SK-N-SH (cell line): ENCODE data around the gene OR52E8. TPM values are rescaled to one million over a fixed set of nuclear protein-coding genes. Genes with fewer than 3 reads are reported as not detected.

ENCODE experiments used
- CTCF ChIA-PET: fragments of 300-600, 350-600 bp; formaldehyde crosslinking; extraction: SDS; loops from one replicate; lab custom pipeline; 2021; lab: Yijun Ruan, JAX
- POLR2A ChIA-PET: fragments of 350-600 bp; sonication (Branson Sonifier 250); formaldehyde crosslinking; extraction: SDS; loops from one replicate; lab custom pipeline; 2020; ENCODE audit warnings: antibody characterized with exemption, inconsistent platforms; lab: Yijun Ruan, JAX
- DNase-seq: peaks from one replicate; pipeline ENCODE4 v3.0.0; 2012
- H2AFZ ChIP-seq: fragments of 200-600 bp; sonication (generic); 2 replicates; pipeline ENCODE4 v1.8.1; 2016; ENCODE audit warnings: antibody characterized with exemption, mild to moderate bottlenecking, low read depth
- H3F3A ChIP-seq: fragments of 200-600 bp; sonication (generic); replicated peaks from 2 replicates; pipeline ENCODE3; 2016; ENCODE audit warnings: antibody characterized with exemption, mild to moderate bottlenecking; ENCODE audit not compliant: insufficient read depth
- H3K27ac ChIP-seq, 2 experiments: fragments of 200-500 bp in 1 of 2; fragments of 200-600 bp in 1 of 2; sonication (Bioruptor generic) in 1 of 2; sonication (generic), shearing (Covaris generic) in 1 of 2; 2 replicates each; pipeline versions ENCODE4 v1.5.1 to v1.6.1; 2014 to 2016; ENCODE audit warnings: low read depth in 2 of 2, inconsistent platforms in 1 of 2, low read length in 1 of 2, mild to moderate bottlenecking in 1 of 2, mixed read lengths in 1 of 2
- H3K27me3 ChIP-seq: fragments of 200-600 bp; sonication (generic), shearing (Covaris generic); 2 replicates; pipeline ENCODE4 v1.6.1; 2016; ENCODE audit warnings: mixed run types; ENCODE audit not compliant: insufficient read depth
- H3K36me3 ChIP-seq, 2 experiments: fragments of 200-500 bp in 1 of 2; fragments of 200-600 bp in 1 of 2; sonication (Bioruptor generic) in 1 of 2; sonication (generic) in 1 of 2; replicated peaks in 1 of 2; 2 replicates each; pipeline versions ENCODE3 to v1.5.1; 2014 to 2016; ENCODE audit warnings: low read length in 1 of 2, mild to moderate bottlenecking in 1 of 2; ENCODE audit not compliant: insufficient read depth in 2 of 2, control insufficient read depth in 1 of 2
- H3K4me1 ChIP-seq, 2 experiments: fragments of 200-500 bp in 1 of 2; fragments of 200-600 bp in 1 of 2; sonication (Bioruptor generic) in 1 of 2; sonication (generic), shearing (Covaris generic) in 1 of 2; 2 replicates each; pipeline versions ENCODE4 v1.5.1 to v1.6.1; 2014 to 2016; ENCODE audit warnings: low read depth in 1 of 2, low read length in 1 of 2, mixed run types in 1 of 2; ENCODE audit not compliant: insufficient read depth in 2 of 2, control insufficient read depth in 1 of 2
- H3K4me2 ChIP-seq: fragments of 200-600 bp; sonication (generic), shearing (Covaris generic); 2 replicates; pipeline ENCODE4 v1.6.1; 2017; ENCODE audit warnings: mixed run types
- H3K4me3 ChIP-seq, 2 experiments: fragments of 200-500 bp in 1 of 2; fragments of 200-600 bp in 1 of 2; sonication (Bioruptor generic) in 1 of 2; sonication (generic), shearing (Covaris generic) in 1 of 2; 2 replicates each; pipeline versions ENCODE4 v1.5.1 to v1.8.1; 2014 to 2016; ENCODE audit warnings: low read depth in 2 of 2, inconsistent platforms in 1 of 2, low read length in 1 of 2, mild to moderate bottlenecking in 1 of 2, mixed read lengths in 1 of 2, moderate library complexity in 1 of 2
- H3K79me2 ChIP-seq: fragments of 200-600 bp; sonication (generic); 2 replicates; pipeline ENCODE4 v1.8.1; 2017; ENCODE audit warnings: mild to moderate bottlenecking; ENCODE audit not compliant: insufficient read depth
- H3K9ac ChIP-seq: fragments of 200-600 bp; sonication (generic); 2 replicates; pipeline ENCODE4 v1.6.1; 2017; ENCODE audit warnings: mixed run types
- H3K9me2 ChIP-seq: fragments of 200-600 bp; sonication (generic); 2 replicates; pipeline ENCODE4 v1.6.1; 2017; ENCODE audit warnings: mixed run types
- H3K9me3 ChIP-seq: fragments of 200-600 bp; sonication (generic); 2 replicates; pipeline ENCODE4 v1.6.1; 2017; ENCODE audit warnings: mixed run types, mild to moderate bottlenecking, moderate library complexity
- H4K20me1 ChIP-seq: fragments of 200-600 bp; sonication (generic); 2 replicates; pipeline ENCODE4 v1.6.1; 2017; ENCODE audit warnings: mild to moderate bottlenecking, mixed run types; ENCODE audit not compliant: insufficient read depth
- CTCF ChIP-seq: fragments of 200-600 bp; sonication (generic); IDR thresholded peaks from 2 replicates; pipeline ENCODE4 v1.6.1; 2017; ENCODE audit warnings: antibody characterized with exemption, mild to moderate bottlenecking, moderate library complexity
- MEF2A ChIP-seq: IDR thresholded peaks from 2 replicates; pipeline ENCODE4 v1.4.0; 2012; ENCODE audit warnings: low read depth, borderline replicate concordance
- NFIC ChIP-seq: IDR thresholded peaks from 2 replicates; pipeline ENCODE4 v1.4.0; 2012; ENCODE audit warnings: borderline replicate concordance
- NRF1 ChIP-seq: IDR thresholded peaks from 2 replicates; pipeline ENCODE4 v1.6.1; 2012; ENCODE audit warnings: low read depth, mild to moderate bottlenecking, low read length
- PBX3 ChIP-seq: IDR thresholded peaks from 2 replicates; pipeline ENCODE4; 2012
- POLR2AphosphoS5 ChIP-seq: IDR thresholded peaks from 2 replicates; pipeline ENCODE4 v1.6.1; 2012; ENCODE audit warnings: low read depth, low read length
- SIN3A ChIP-seq: IDR thresholded peaks from 2 replicates; pipeline ENCODE4 v1.6.1; 2012; ENCODE audit warnings: low read depth, mild to moderate bottlenecking, low read length, moderate library complexity, borderline replicate concordance
- SMC3 ChIP-seq: IDR thresholded peaks from 2 replicates; pipeline ENCODE4 v1.6.1; 2012; ENCODE audit warnings: low read depth, low read length, improper control_type of control experiment
- ZBTB33 ChIP-seq: IDR thresholded peaks from 2 replicates; pipeline ENCODE4 v1.4.0; 2012; ENCODE audit warnings: low read depth, borderline replicate concordance
- WGBS: methylation state at CpG from one replicate; pipeline ENCODE4 v1.1.6; 2017; ENCODE audit warnings: low lambda C conversion rate; 5-methylcytosine and 5-hydroxymethylcytosine counted together
- polyA plus RNA-seq, 3 experiments: library from polyadenylated mRNA; depleted of rRNA; stranded (reverse); fragments of >200 nt; gene quantifications; 2 replicates each; pipeline ENCODE4 v1.2.3, GENCODE V29; 2012

OR52E8 gene
- polyA plus RNA-seq, 1 of the 3 experiments (the other 2 are of a cell fraction): not detected

- ChIA-PET CTCF (no interaction called here), POLR2A (no interaction called here)
- no peak overlapping the region for H2AFZ ChIP-seq
- H3K9me2 ChIP-seq: no peaks in the 10 kb centered on the region
- no peaks in the 10 kb centered on the region for H4K20me1 ChIP-seq
- H3K9me3 ChIP-seq: no peaks in the 10 kb centered on the region
- DNase-seq: no peak
- no peaks in the 10 kb centered on the region for H3K27me3 ChIP-seq
- H3K4me2 ChIP-seq: no peak overlapping the region
- no peaks in the 10 kb centered on the region for H3K79me2 ChIP-seq
- H3K4me3 ChIP-seq: no peak overlapping the region
- no peaks in the 10 kb centered on the region for H3K4me1 ChIP-seq
- no peak overlapping the region for H3K9ac ChIP-seq
- H3K27ac ChIP-seq: no peak overlapping the region
- no peaks in the 10 kb centered on the region for H3K36me3 ChIP-seq
- no peak for TF ChIP-seq SIN3A
- no peaks in the 10 kb centered on the region for H3F3A ChIP-seq
These were observed 9.8 kb downstream of the OR52E8 start for GRCh38 chr11:5847711-5848110.

- WGBS: 3% methylated on average over 1 of the region's 1 CpG
- no peak overlapping the region for H3K9ac ChIP-seq
These were observed 10.8 kb downstream of the OR52E8 start for GRCh38 chr11:5846701-5847100.

More at GRCh38 chr11:5846701-5847100, 10.8 kb downstream of the OR52E8 start:
- Histone ChIP-seq H3K4me3 (no peak overlapping the region), H3K79me2 (no peaks in the 10 kb centered on the region), H3K36me3 (no peaks in the 10 kb centered on the region), H3F3A (no peaks in the 10 kb centered on the region), H4K20me1 (no peaks in the 10 kb centered on the region), H3K27me3 (no peaks in the 10 kb centered on the region), H3K9me2 (no peaks in the 10 kb centered on the region), H3K27ac (no peak overlapping the region), H3K9me3 (no peaks in the 10 kb centered on the region), H2AFZ (no peak overlapping the region), H3K4me1 (no peaks in the 10 kb centered on the region), H3K4me2 (no peak overlapping the region)
- TF ChIP-seq CTCF (no peak), ZBTB33 (no peak), POLR2AphosphoS5 (no peak), MEF2A (no peak), SMC3 (no peak), PBX3 (no peak), NRF1 (no peak), NFIC (no peak)
- ChIA-PET POLR2A (no interaction called here), CTCF (no interaction called here)
- no peak for DNase-seq
